Erythroblast (primary cell): Measurements from ENCODE around the gene DISC1.

ENCODE experiments used
- GATA1 ChIP-seq: IDR thresholded peaks from 2 replicates; pipeline ENCODE4 v1.6.1; 2011; ENCODE audit warnings: low read depth, mild to moderate bottlenecking, control low read depth, low read length, moderate library complexity
- POLR2A ChIP-seq: IDR thresholded peaks from 2 replicates; pipeline ENCODE4 v1.6.1; 2011; ENCODE audit warnings: mild to moderate bottlenecking, low read length

DNA sequence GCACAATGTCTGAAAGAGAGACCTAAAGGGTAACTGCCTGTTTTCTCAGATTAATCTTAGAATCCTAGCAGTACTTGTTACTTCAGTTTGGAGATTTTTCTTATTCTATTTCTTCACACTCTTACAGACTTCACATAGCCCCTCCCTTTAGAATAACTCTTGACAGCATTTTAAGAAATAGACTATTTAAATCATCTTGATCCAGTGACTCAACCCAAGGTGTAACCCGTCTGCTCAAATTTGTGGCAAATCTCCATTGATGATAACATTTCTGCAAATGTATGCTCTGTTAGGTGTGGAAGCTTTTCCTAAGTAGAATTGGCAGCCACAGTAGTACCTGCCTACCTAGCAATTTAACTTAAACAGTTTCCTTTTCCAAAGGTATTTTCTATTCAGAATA is 391.2 kb downstream of the DISC1 start:
- TF ChIP-seq POLR2A (no peak), GATA1 (no peak)
